Testis (tissue), 3 donors: ENCODE measurements around the gene NUB1. TPM values are rescaled to one million over a fixed set of nuclear protein-coding genes. Genes with fewer than 3 reads are reported as not detected.

Experiments used
- DNase-seq: peaks from one replicate; pipeline ENCODE4 v3.0.0-alpha.2; 2019
- H3K27ac ChIP-seq, 2 donors: fragments of 200-600 bp; sonication (generic); one replicate each; pipeline ENCODE4 v1.5.1; 2019
- H3K27me3 ChIP-seq: fragments of 200-600 bp; sonication (generic); one replicate; pipeline ENCODE4 v1.5.1; 2019
- H3K36me3 ChIP-seq: fragments of 200-600 bp; sonication (generic); one replicate; pipeline ENCODE4 v1.5.1; 2017; ENCODE audit warnings: low read depth; ENCODE audit errors: missing control alignments
- H3K4me1 ChIP-seq: fragments of 200-600 bp; sonication (generic); one replicate; pipeline ENCODE4 v1.5.1; 2019
- H3K4me3 ChIP-seq, 2 donors: fragments of 200-600 bp; sonication (generic); one replicate each; pipeline ENCODE4 v1.5.1; 2017 to 2019
- H3K9me3 ChIP-seq: fragments of 200-600 bp; sonication (generic); one replicate; pipeline ENCODE4 v1.5.1; 2017
- CTCF ChIP-seq, 3 experiments: fragments of 450-650 bp in 2 of 3; fragments of 200-600 bp in 1 of 3; sonication (generic) in 1 of 3; IDR thresholded peaks; one replicate each; pipeline ENCODE4 v1.5.1; 2016 to 2019; ENCODE audit warnings: antibody characterized with exemption in 3 of 3, mild to moderate bottlenecking in 2 of 3, moderate library complexity in 1 of 3
- POLR2A ChIP-seq: fragments of 450-650 bp; IDR thresholded peaks from one replicate; pipeline ENCODE4 v1.6.1; 2017; ENCODE audit warnings: antibody characterized with exemption, mild to moderate bottlenecking, moderate library complexity
- WGBS, 2 donors: methylation state at CpG; one replicate each; pipeline ENCODE4 v1.1.5; 2018; 5-methylcytosine and 5-hydroxymethylcytosine counted together
- intact Hi-C: fragments of 100-400 bp; cut with DNase I; formaldehyde crosslinking; loops from one replicate; pipeline ENCODE4 v1.15.1; 2023; ENCODE audit warnings: low total_unique reads
- polyA plus RNA-seq: library from polyadenylated mRNA; stranded (reverse); fragments of 350-450 nt; fragmentation: Illumina TruSeq; extraction: RNeasy Lipid Tissue Mini Kit (QIAGEN cat#74804); gene quantifications from one replicate; pipeline ENCODE4 v1.2.3, GENCODE V29; 2014; ENCODE audit warnings: low read depth, low replicate concordance; ENCODE audit not compliant: insufficient read depth
- total RNA-seq, 2 donors: library from RNA; depleted of rRNA; stranded (reverse); fragments of >200 nt; gene quantifications; one replicate each; pipeline ENCODE4 v1.2.3, GENCODE V29; 2016

The NUB1 gene
- total and polyA plus RNA-seq, 3 donors from 2014 or later, result 57.9 to 140 (median 59.6) TPM

- WGBS, 2 donors, result 74% methylated on average over 7 of the region's 7 CpGs
- no peak overlapping the region for H3K27ac ChIP-seq
- intact Hi-C loops, result no loop called here
Measured at GRCh38 chr7:151339651-151340382, 1.8 kb upstream of the NUB1 start.

GRCh38 chr7:151340794-151341356, 737 bp upstream of the NUB1 start:
- Histone ChIP-seq H3K27me3 (no peaks in the 10 kb centered on the region), H3K4me1 (peaks cover 9% of the 10 kb centered on the region), H3K9me3 (no peaks in the 10 kb centered on the region), H3K27ac (peak overlapping the region; percentile 57 to 72), H3K36me3 (no peaks in the 10 kb centered on the region), H3K4me3 (peak overlapping the region; percentile 87 to 96)
- WGBS, 2 donors, result 28 to 36% methylated on average over 12 of the region's 12 CpGs
- DNase-seq, result no peak
- TF ChIP-seq CTCF (IDR thresholded peaks at IDR 0.05) (no peak), POLR2A (no peak)
- intact Hi-C loops, result no loop called here

More at GRCh38 chr7:151339651-151340382, 1.8 kb upstream of the NUB1 start:
- no peak overlapping the region for H3K4me3 ChIP-seq
- no peak for DNase-seq
- peaks cover 9% of the 10 kb centered on the region for H3K4me1 ChIP-seq
- no peaks in the 10 kb centered on the region for H3K27me3 ChIP-seq
- H3K36me3 ChIP-seq, result no peaks in the 10 kb centered on the region
- no peak for TF ChIP-seq CTCF (IDR thresholded peaks at IDR 0.05)
- no peak for TF ChIP-seq POLR2A
- H3K9me3 ChIP-seq, result no peaks in the 10 kb centered on the region

GRCh38 chr7:151342102-151342646, 562 bp downstream of the NUB1 start:
- peaks cover 9% of the 10 kb centered on the region for H3K4me1 ChIP-seq
- no peak for TF ChIP-seq CTCF (IDR thresholded peaks at IDR 0.05)
- TF ChIP-seq POLR2A, result no peak
- peak overlapping the region; percentile 87 to 96 for H3K4me3 ChIP-seq
- 1 to 2% methylated on average over 11 of the region's 11 CpGs for WGBS, 2 donors
- H3K9me3 ChIP-seq, result no peaks in the 10 kb centered on the region
- H3K36me3 ChIP-seq, result no peaks in the 10 kb centered on the region
- no peaks in the 10 kb centered on the region for H3K27me3 ChIP-seq
- H3K27ac ChIP-seq, result peak overlapping the region; percentile 72 to 83
- intact Hi-C loops, result no loop called here
- DNase-seq, result no peak

- Histone ChIP-seq H3K27ac (no peak overlapping the region), H3K36me3 (no peaks in the 10 kb centered on the region), H3K27me3 (no peaks in the 10 kb centered on the region), H3K9me3 (no peaks in the 10 kb centered on the region), H3K4me1 (peaks cover 9% of the 10 kb centered on the region), H3K4me3 (peak overlapping the region in 1 of 2 donors; percentile 96)
- intact Hi-C loops, result no loop called here
- no peak for DNase-seq
- TF ChIP-seq CTCF (IDR thresholded peaks at IDR 0.05) (no peak), POLR2A (no peak)
- 37 to 40% methylated on average over 8 of the region's 8 CpGs for WGBS, 2 donors
Measured at GRCh38 chr7:151342811-151343210, 1.2 kb downstream of the NUB1 start.
